Erythroblast (primary cell): ENCODE results near the gene SALL4.

Experiments used
- GATA1 ChIP-seq: IDR thresholded peaks from 2 replicates; pipeline ENCODE4 v1.6.1; 2011; ENCODE audit warnings: low read depth, mild to moderate bottlenecking, control low read depth, low read length, moderate library complexity
- POLR2A ChIP-seq: IDR thresholded peaks from 2 replicates; pipeline ENCODE4 v1.6.1; 2011; ENCODE audit warnings: mild to moderate bottlenecking, low read length

DNA sequence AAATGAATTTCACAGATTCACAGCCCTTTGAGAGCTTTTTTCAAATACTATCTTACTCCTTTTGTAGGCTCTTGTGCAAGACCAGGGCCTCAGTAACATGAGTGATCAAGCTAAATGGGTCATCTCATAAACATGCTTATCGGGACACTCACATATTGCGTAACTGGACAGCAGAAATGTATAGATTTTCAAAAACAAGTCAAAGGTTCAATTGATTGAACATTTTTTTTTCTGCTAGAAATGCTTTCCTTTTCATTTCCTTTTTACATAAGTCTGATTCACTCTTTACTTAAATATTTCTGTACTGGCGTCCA is 8.7 kb upstream of the SALL4 start:
- TF ChIP-seq POLR2A (no peak), GATA1 (no peak)
